GM12878 (cell line): ENCODE results near the gene GRIN2C. TPM values are rescaled to one million over a fixed set of nuclear protein-coding genes. Genes with fewer than 3 reads are reported as not detected.

Source experiments
- EED ChIP-seq: sonication (generic); IDR thresholded peaks from 2 replicates; pipeline ENCODE4 v1.6.1; 2016; ENCODE audit warnings: antibody characterized with exemption, low read depth
- ETV6 ChIP-seq, 2 experiments: fragments of 450-650 bp in 1 of 2; IDR thresholded peaks in 1 of 2; conservative IDR thresholded peaks in 1 of 2; 2 replicates each; pipeline ENCODE4 v1.6.1; 2014; ENCODE audit warnings: antibody characterized with exemption in 1 of 2, borderline replicate concordance in 1 of 2, low read depth in 1 of 2, mild to moderate bottlenecking in 1 of 2, moderate library complexity in 1 of 2
- GATAD2B ChIP-seq: fragments of 450-650 bp; conservative IDR thresholded peaks from 2 replicates; pipeline ENCODE4 v1.6.1; 2017; ENCODE audit warnings: low read depth, mild to moderate bottlenecking, moderate library complexity
- KLF5 ChIP-seq: fragments of 450-650 bp; IDR thresholded peaks from 2 replicates; pipeline ENCODE4 v1.6.1; 2014; ENCODE audit warnings: mild to moderate bottlenecking; ENCODE audit not compliant: partially characterized antibody
- MTA2 ChIP-seq: fragments of 450-650 bp; IDR thresholded peaks from 2 replicates; pipeline ENCODE4 v1.6.1; 2016; ENCODE audit warnings: low read depth, mild to moderate bottlenecking, moderate library complexity
- MYB ChIP-seq: fragments of 150-350 bp; IDR thresholded peaks from 2 replicates; pipeline ENCODE4 v1.6.1; 2014; ENCODE audit warnings: mild to moderate bottlenecking, low read depth, low read length, borderline replicate concordance
- PML ChIP-seq: IDR thresholded peaks from 2 replicates; pipeline ENCODE4 v1.6.1; 2012; ENCODE audit warnings: low read length, inconsistent platforms
- RFX5 ChIP-seq: IDR thresholded peaks from 2 replicates; pipeline ENCODE4 v1.6.1; 2011; ENCODE audit warnings: low read depth, low read length, improper control_type of control experiment
- SREBF1 ChIP-seq: IDR thresholded peaks from 2 replicates; pipeline ENCODE4 v1.6.1; 2012; ENCODE audit warnings: mild to moderate bottlenecking, low read length
- SRF ChIP-seq, 2 experiments: IDR thresholded peaks; 2 replicates each; pipeline ENCODE4 v1.6.1; 2011; ENCODE audit warnings: low read depth in 2 of 2, low read length in 2 of 2, mild to moderate bottlenecking in 1 of 2, moderate library complexity in 1 of 2
- TARDBP ChIP-seq: IDR thresholded peaks from 2 replicates; pipeline ENCODE4 v1.6.1; 2016; ENCODE audit warnings: borderline replicate concordance
- USF2 ChIP-seq: IDR thresholded peaks from 2 replicates; pipeline ENCODE4 v1.6.1; 2011; ENCODE audit warnings: low read depth, low read length, improper control_type of control experiment, borderline replicate concordance
- ZBTB4 ChIP-seq: fragments of 450-650 bp; formaldehyde crosslinking; IDR thresholded peaks from 2 replicates; pipeline ENCODE4 v1.4.0; 2022; ENCODE audit warnings: mild to moderate bottlenecking, moderate library complexity
- ZNF622 ChIP-seq: fragments of 450-650 bp; IDR thresholded peaks from 2 replicates; pipeline ENCODE4 v1.6.1; 2017; ENCODE audit warnings: mild to moderate bottlenecking, inconsistent platforms
- polyA plus RNA-seq, 11 experiments: library from polyadenylated mRNA; depleted of rRNA in 4 of 11; unstranded in 6 of 11; stranded (reverse) in 5 of 11; fragments of >200 nt; fragmentation: Nextera tagmentation in 4 of 11; fragmentation: Illumina TruSeq in 1 of 11; extraction: Ambion mirVana in 4 of 11; extraction: Trizol in 1 of 11; gene quantifications; 1 replicate in 1 of 11; 2 replicates in 10 of 11; pipeline versions ENCODE4 v1.2.1 to v1.2.3, GENCODE V29; 2011 to 2016; ENCODE audit warnings: inconsistent platforms in 2 of 11, missing spikeins in 2 of 11, low read depth in 1 of 11
- total RNA-seq, 4 experiments: library from RNA; depleted of rRNA in 3 of 4; stranded (reverse); fragments of >200 nt in 3 of 4; fragmentation: Illumina TruSeq in 1 of 4; extraction: Trizol in 1 of 4; gene quantifications; 2 replicates each; pipeline versions ENCODE4 v1.2.1 to v1.2.3, GENCODE V29; 2013 to 2021
- TF ChIP-seq, protein P1 (sequence below): fragments of 450-650 bp; IDR thresholded peaks from 2 replicates; pipeline ENCODE4 v1.6.1; 2017; ENCODE audit warnings: mild to moderate bottlenecking, moderate library complexity
- TF ChIP-seq, protein P2 (sequence below): fragments of 450-650 bp; conservative IDR thresholded peaks from 2 replicates; pipeline ENCODE4 v1.6.1; 2017; ENCODE audit warnings: mild to moderate bottlenecking, moderate library complexity

Gene GRIN2C
- total and polyA plus RNA-seq, 10 of the 15 experiments (the other 5 are each of a cell fraction or from before 2014, with no cell fraction given), result 0.01 to 0.20 (median 0.11) TPM; not detected in 2

DNA sequence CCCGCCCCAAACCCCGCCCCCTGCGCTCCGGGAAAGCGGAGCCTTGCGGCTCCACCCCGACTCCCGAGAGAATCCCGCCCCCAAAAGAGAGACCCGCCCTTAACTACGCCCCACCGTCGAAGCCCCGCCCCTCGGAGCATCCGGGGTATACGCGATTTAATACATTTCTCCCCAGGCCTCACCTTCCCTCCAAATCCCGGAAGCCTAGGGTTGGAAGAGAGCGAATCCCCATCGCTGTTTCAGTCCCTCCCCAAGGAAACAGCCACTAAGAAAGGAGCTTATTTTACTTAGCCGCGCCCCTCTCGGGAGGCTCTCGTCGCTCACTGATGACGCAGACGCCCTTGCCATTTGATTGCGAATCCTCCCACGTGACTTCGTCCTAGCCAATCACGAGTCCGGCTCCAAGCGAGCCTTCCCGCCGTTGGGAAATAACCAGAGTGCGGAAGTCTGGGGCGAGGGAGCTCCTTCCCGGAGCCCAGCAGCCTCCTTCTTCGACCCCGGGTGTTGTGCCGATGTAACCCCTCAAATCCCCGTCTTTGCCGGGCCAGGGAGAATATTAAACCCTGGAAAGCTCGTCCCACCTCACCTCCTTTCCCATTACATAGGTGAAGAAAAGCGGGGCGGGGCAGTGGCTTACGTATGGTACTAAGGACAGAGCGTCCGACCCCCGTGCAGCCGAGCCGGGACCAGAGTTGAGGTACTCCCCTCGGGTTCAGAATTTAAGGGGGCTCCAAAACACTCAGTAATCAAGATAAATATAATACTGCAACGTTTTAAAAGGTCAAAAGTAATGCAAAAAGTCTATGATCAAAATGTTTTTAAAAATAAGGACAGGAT is 13.6 kb upstream of the GRIN2C start (continued):
- TF ChIP-seq ZBTB4 (CRISPR knock-in tag) (no peak), KLF5 (peak; percentile 82), MYB (no peak; the same call in 1 of the 2 replicates), PML (peak; percentile 98), EED (no peak; the same call in 1 of the 2 replicates), USF2 (peak; percentile 96), GATAD2B (peak; percentile 72), TARDBP (no peak; the same call in 1 of the 2 replicates), ETV6 (conservative IDR thresholded peaks at IDR 0.05 in 1 of 2, IDR thresholded peaks at IDR 0.05 in 1 of 2; ENCODE audit: borderline replicate concordance in 1 of 2, low read depth in 1 of 2) (no peak), SREBF1 (no peak), RFX5 (peak; percentile 58), MTA2 (peak; percentile 36; the same call in 1 of the 2 replicates), ZNF622 (no peak), SRF (IDR thresholded peaks at IDR 0.05; ENCODE audit: low read depth in 2 of 2, low read length in 2 of 2) (peak in 1 of 2 experiments; percentile 84; a peak in 3 of 4 replicates)
- TF ChIP-seq, protein P1, sequence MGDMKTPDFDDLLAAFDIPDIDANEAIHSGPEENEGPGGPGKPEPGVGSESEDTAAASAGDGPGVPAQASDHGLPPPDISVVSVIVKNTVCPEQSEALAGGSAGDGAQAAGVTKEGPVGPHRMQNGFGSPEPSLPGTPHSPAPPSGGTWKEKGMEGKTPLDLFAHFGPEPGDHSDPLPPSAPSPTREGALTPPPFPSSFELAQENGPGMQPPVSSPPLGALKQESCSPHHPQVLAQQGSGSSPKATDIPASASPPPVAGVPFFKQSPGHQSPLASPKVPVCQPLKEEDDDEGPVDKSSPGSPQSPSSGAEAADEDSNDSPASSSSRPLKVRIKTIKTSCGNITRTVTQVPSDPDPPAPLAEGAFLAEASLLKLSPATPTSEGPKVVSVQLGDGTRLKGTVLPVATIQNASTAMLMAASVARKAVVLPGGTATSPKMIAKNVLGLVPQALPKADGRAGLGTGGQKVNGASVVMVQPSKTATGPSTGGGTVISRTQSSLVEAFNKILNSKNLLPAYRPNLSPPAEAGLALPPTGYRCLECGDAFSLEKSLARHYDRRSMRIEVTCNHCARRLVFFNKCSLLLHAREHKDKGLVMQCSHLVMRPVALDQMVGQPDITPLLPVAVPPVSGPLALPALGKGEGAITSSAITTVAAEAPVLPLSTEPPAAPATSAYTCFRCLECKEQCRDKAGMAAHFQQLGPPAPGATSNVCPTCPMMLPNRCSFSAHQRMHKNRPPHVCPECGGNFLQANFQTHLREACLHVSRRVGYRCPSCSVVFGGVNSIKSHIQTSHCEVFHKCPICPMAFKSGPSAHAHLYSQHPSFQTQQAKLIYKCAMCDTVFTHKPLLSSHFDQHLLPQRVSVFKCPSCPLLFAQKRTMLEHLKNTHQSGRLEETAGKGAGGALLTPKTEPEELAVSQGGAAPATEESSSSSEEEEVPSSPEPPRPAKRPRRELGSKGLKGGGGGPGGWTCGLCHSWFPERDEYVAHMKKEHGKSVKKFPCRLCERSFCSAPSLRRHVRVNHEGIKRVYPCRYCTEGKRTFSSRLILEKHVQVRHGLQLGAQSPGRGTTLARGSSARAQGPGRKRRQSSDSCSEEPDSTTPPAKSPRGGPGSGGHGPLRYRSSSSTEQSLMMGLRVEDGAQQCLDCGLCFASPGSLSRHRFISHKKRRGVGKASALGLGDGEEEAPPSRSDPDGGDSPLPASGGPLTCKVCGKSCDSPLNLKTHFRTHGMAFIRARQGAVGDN, result no peak; the same call in 1 of the 2 replicates
- TF ChIP-seq, protein P2, sequence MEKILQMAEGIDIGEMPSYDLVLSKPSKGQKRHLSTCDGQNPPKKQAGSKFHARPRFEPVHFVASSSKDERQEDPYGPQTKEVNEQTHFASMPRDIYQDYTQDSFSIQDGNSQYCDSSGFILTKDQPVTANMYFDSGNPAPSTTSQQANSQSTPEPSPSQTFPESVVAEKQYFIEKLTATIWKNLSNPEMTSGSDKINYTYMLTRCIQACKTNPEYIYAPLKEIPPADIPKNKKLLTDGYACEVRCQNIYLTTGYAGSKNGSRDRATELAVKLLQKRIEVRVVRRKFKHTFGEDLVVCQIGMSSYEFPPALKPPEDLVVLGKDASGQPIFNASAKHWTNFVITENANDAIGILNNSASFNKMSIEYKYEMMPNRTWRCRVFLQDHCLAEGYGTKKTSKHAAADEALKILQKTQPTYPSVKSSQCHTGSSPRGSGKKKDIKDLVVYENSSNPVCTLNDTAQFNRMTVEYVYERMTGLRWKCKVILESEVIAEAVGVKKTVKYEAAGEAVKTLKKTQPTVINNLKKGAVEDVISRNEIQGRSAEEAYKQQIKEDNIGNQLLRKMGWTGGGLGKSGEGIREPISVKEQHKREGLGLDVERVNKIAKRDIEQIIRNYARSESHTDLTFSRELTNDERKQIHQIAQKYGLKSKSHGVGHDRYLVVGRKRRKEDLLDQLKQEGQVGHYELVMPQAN, result peak; percentile 79
